HPDE6-E6E7 (cell line): Measurements from ENCODE around the gene CLTA.
A peak's percentile ranks its signal among the peaks of the same experiment; 100 is the strongest.
"Not testable (repeated sequence)": the region's sequence is repeated elsewhere in the genome, so short reads cannot be mapped to it uniquely, and the experiment has no call there.

Experiments used
- DNase-seq: peaks from one replicate; pipeline ENCODE4 v3.0.0; 2011; ENCODE audit warnings: missing footprints; ENCODE audit errors: extremely low spot score

CLTA gene

DNA sequence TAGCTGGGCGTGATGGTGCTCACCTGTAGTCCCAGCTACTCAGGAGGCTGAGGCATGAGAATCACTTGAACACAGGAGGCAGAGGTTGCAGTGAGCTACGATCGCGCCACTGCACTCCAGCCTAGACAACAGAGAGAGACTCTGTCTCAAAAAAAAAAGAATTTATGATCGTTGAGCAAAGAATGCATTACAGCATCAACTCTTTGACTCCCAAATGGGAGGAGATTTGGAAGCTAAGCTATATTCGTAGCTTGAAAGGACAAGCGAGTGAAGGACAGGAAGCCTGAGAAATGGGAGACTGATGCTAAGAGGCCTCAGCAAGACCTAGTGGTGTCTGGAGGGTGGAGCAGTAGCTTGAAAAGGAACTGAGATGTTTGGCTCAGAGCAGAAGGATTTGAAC is 31.8 kb upstream of the CLTA start:
- no peak for DNase-seq

DNA sequence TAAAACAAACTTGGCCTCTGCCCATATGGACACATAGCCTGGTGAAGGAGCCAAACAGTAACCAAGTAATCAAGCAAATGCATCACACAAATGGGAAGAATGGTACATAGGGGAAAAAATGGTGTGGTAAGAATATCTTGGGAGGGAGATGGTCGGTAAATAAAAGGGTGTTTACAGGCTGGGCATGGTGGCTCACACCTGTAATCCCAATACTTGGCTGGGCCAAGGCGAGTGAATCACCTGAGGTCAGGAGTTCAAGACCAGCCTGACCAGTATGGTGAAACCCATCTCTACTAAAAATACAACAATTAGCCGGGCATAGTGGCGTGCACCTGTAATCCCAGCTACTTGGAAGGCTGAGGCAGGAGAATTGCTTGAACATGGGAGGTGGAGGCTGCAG is 31.2 kb upstream of the CLTA start:
- DNase-seq: not testable (repeated sequence)

DNA sequence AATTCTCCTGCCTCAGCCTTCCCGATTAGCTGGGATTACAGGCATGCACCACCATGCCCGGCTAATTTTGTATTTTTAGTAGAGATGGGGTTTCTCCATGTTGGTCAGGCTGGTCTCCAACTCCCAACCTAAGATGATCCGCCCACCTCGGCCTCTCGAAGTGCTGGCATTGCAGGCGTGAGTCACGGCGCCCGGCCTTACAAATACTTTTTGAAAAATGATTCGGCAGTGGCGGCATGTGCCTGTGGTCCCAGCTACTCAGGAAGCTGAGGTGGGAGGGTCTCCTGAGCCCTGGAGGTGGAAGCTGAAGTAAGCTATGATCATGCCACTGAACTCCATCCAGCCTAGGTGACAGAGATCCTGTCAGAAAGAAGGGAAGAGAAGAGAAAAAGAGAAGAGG is 30.6 kb upstream of the CLTA start:
- DNase-seq: not testable (repeated sequence)

DNA sequence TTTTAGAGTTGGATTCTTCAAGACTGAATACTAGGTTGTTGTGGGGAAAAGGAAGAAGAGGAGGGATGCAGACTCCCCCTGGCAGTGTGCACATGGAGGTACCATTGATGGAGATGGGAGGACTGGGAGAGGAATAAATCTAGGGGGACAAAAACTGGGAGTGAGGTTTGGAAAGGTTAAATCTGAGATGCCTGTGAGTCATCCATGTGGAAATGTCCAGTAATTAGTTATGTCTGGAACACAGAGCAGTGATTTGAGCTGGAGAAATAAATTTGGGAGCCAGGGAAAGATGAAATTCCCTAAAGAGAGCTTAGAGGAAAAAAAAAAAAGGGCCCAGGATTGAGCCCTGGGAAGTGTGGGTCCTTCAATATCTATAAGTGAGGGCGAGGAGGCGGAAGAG is 29.5 kb upstream of the CLTA start:
- no peak for DNase-seq

DNA sequence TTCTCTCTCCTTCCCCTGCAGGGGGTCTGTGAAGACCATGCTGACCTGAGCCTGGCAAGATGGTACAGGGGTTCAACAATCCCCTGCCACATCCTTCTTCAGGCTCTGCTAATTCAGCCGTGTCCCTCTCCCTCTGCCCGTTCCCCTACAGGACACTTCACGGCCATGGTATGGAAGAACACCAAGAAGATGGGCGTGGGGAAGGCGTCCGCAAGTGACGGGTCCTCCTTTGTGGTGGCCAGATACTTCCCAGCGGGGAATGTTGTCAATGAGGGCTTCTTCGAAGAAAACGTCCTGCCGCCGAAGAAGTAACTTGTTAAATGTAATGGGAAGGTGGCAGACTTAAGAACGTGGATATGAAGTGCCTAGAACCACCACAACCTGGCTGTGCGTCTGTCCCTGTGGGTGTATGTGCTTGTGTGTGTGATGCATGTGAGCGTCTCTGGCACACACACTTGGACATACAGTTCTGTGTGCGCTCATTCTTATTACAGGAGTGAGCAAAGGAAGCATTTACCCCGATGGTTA is 28.4 kb upstream of the CLTA start:
- no peak for DNase-seq

DNA sequence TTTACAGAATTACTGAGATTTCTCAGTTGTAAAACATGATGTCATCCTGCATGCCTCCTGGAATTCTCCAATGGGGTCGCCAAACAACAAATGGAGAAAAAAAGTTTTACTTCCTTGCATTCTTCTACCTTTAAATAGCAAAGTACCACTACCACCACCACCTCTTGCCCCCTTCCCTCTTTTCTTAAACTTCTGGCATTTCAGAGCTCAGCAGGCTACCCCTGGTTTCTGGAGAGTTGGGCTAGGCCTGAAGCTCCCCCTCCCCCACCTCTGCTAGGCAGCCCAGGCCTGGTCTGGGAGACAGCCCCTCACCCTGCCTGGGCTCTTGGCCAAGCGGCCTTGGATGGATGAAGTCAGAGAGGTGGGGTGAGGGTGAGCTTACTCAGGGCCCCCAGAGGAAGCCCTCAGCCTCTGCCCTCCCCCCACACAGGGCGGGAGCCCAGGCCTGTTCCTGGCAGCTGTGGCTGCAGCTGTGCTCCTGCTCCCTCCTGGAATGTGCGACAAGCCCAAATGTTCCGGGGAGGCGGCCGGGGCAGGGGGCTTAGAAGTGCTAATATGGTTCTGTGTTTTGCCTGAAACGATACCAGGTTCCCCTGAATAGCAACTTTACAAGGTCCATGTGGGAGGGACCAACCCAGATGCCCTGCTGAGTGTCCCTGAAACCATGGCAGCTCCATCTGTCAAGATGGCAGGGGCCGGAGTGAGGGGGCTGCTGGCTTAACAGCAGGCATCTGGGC is 27.5 kb upstream of the CLTA start:
- no peak for DNase-seq

DNA sequence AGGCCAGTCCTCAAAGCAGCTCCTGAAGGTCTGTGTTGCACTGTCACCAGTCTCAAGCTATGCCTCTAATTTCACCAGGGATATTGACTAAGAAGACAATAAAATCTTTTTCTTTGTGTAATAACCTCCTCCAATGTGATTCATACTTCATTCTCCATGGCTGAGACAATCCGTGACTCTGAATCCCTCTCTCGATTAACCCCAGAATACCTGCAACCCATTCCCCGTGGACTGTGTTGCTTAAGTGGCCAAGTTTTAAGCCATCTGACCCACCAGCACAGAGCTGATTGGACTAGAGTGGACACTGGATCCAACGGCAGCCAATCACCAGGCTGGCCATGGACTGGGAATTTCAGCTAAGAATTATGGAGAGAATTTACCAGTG is 26.9 kb upstream of the CLTA start:
- no peak for DNase-seq

DNA sequence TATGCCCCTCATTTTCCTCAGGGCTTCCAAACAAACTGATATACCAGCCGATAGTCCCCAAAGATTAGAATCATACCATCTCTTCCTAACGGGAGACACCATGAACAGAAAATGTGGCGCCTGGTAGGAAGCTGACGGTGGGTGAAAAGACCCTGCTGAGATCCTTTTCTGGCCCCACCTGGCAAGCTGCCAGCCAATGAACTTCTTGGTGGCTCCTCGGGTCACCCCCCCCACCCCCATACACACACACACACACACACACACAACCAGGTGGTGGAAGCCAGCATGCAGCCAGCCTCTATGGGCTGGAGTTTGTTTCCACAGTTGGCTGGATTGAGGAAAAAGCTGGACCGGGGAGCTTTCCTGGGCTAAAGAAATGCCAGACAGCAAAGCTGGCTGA is 26.3 kb upstream of the CLTA start:
- no peak for DNase-seq

DNA sequence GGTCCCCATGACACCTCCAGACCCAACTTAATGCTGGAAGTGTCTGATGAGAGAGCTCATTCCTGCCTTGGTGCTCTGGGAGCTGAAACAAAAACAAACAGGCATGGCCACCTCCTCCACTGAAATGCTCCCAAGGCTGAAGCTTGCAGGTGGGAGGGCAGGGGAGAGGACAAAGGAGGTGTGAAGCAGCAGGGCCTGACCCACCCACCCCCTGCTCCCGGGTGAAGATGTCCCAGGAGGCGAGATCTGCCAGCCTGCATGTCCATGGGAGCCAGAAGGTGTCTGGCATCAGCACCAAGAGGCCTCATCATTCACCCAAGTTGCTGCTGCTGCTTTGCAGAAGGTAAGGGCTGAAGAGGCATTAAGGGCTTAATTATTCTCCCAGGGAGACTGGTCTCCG is 25.7 kb upstream of the CLTA start:
- no peak for DNase-seq

DNA sequence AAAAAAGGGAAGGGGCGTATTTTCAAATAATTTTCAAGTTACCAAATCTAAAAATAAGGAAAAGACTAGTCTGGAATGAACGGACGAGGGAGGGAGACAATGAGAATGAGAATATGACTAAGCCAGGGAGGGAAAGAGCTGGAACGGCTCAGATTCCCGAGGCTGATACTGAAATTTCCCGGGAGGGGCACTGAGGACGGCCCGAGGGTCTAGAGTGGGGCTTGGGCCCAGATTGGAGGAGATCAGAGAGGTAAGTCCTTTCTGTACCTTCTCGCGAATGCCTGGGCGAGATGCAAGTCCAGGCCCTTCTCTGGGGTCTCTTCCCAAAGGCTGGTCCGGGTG is 24.9 kb upstream of the CLTA start:
- no peak for DNase-seq

DNA sequence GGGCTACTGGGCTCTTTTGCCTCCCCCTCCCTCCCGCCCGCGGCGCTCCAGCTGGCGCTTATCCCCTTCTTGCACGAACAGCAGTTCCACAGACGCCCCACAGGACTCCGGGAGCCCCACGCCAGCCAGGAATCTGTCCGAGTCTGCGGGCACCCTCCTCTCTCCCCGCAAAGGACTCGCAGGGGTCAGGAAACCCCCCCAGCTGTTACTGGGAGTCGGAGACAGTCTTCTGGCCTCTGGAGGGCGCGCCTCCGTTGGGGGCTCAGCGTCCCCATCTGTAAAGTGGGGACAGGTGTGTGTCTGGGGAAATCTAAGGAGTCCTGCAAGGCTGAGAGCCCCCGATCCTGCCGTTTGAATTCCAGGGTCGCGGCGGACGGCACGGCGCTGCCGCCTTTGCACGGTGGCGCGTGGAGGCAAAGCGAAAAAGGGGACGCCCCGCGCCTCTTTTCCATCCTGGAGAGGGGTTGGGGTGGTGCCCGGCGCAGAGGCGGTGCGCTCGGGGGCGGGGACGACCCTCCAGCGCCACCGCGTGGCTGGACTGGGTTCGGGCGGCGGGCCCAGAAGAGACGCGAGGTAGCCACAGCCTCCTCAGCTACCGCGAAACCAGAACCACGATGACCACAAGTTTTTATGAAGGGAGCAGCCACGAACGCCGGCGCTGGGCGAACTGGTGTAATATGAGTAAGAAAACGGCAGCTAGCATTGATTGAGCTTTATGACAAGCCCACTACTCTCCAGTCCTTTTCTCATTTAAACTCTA is 24.4 kb upstream of the CLTA start:
- peak; percentile 88 for DNase-seq

DNA sequence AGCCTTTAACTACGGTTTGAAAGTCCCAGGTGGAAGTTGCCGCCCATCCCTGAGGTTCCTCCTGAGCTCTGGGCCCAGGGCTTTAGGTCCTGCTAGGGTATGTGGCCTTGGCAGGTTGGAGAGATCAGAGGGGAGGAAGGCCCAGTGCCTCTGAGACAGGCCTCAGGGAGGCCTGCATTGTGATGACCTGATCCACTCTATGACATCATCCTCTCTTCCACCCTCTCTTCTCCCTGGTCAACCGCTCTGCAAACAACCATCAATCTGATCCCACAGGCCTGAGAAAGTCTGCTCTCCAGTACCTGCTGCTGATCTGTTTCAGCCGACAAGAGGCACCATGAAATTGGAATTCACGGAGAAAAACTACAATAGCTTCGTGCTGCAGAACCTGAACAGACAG is 21.6 kb upstream of the CLTA start, which contains the start of gene CCIN:
Gene CCIN (plus strand): TSS at position 223 of the 400 bp plus-strand sequence. CDS start 115 bp downstream, at position 338.
- DNase-seq: no peak

DNA sequence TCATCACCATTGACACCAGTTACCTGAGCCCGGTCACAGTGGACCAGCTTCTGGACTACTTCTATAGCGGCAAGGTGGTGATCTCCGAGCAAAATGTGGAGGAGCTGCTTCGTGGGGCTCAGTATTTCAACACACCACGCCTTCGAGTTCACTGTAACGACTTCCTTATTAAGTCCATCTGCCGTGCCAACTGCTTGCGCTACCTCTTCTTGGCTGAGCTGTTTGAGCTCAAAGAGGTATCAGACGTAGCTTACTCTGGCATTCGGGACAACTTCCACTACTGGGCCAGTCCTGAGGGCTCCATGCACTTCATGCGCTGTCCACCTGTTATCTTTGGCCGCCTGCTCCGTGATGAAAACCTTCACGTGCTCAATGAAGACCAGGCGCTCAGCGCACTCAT is 21.0 kb upstream of the CLTA start:
- DNase-seq: no peak

DNA sequence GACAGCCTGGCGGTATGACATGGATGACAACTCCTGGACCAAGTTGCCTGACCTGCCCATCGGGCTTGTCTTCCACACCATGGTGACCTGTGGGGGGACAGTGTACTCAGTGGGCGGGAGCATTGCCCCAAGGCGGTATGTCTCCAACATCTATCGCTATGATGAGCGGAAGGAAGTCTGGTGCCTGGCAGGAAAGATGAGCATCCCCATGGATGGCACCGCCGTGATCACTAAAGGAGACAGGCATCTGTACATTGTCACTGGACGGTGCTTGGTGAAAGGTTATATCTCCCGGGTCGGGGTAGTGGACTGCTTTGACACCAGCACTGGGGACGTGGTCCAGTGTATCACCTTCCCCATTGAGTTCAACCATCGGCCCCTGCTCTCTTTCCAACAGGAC is 20.2 kb upstream of the CLTA start:
- DNase-seq: no peak

DNA sequence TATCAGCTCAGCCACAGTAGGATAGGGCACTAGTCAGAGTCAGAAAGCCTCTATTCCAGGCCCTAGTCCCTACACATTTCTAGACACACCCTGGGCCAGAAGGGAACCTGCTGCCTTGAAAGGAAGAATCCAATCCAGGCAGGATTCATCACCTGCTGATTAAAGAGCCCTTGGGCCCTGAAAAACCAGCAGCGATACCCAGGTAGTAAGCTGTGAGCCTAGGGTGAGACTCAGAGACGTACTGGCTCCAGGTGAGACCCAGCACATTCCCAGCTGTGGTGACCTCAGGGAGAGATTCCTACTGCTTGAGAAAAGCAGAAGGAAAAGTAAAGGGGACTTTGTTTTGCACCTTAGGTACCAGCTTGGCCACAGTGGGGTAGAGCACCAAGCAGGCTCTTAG is 16.9 kb upstream of the CLTA start:
- DNase-seq: no peak

DNA sequence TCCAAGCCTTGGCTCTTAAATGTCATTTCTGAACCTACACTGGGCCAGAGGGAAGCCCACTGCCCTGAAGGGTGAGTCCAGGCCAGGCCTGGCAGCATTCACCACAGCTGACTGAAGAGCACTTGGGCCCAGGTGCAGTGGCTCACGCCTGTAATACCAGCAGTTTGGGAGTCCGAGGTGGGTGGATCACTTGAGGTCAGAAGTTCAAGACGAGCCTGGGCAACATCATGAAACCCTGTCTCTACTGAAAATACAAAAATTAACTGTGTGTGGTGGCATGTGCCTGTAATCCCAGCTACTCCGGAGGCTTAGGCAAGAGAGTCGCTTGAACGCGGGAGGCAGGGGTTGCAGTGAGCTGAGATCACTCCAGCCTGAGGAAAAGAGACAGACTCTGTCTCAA is 16.4 kb upstream of the CLTA start:
- DNase-seq: no peak

DNA sequence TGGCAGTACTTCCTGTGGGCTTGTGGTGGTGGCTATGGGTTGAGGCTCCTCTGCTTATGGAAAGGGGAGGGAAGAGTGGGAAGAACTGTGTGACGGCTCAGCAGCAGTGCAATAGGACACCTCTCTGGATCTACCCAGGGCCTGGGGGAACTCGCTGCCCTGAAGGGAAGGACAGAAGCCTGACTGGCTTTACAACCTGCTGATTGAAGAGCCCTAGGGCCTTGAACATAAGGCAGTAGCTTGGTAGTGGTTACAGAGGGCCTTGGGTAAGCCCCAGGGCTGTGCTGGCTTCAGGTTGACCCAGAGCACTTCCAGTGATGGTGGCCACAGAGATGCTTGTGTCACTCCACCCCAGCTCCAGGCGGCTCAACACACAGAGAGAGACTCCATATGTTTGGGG is 16.0 kb upstream of the CLTA start:
- no peak for DNase-seq

DNA sequence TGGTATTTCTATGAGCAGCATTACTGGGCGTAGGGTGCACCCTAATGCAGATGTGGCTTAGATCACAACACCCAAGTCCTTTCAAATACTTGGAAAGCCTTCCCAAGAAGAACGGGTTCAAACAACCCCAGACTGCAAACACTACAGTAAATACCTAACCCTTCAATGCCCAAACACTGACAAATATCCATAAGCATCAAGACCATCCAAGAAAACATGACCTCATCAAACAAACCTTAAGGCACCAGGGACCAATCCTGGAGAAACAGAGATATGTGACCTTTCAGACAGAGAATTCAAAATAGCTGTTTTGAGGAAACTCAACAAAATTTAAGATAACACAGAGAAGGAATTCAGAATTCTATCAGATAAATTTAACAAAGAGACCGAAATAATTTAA is 15.5 kb upstream of the CLTA start:
- DNase-seq: not testable (repeated sequence)

DNA sequence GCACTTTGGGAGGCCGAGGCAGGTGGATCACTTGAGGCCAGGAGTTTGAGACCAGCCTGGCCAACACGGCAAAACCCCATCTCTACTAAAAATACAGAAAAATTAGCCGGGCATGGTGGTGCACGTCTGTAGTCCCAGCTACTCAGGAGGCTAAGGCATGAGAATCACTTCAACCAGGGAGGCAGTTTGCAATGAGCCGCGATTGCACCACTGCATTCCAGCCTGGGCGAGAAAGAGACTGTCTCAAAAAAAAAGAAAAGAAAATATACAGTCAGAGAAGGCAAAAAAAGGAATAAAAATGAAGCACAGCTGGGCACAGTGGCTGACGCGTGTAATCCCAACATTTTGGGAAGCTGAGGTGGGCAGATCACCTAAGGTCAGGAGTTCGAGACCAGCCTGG is 14.2 kb upstream of the CLTA start:
- not testable (repeated sequence) for DNase-seq

DNA sequence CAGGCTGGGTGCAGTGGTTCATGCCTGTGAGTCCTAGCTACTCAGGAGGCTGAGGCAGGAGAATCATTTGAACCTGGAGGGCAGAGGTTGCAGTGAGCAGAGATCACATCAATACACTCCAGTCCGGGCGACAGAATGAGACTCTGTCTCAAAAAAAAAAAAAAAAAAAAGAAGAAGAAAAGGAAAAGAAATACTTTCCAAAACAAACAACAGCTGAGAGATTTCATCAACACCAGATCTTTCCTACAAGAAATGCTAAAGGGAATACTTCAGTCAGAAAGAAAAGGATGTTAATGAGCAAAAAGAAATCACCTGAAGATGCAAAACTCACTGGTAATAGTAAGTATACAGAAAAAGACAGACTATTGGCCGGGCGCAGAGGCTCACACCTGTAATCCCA is 13.2 kb upstream of the CLTA start:
- DNase-seq: no peak

DNA sequence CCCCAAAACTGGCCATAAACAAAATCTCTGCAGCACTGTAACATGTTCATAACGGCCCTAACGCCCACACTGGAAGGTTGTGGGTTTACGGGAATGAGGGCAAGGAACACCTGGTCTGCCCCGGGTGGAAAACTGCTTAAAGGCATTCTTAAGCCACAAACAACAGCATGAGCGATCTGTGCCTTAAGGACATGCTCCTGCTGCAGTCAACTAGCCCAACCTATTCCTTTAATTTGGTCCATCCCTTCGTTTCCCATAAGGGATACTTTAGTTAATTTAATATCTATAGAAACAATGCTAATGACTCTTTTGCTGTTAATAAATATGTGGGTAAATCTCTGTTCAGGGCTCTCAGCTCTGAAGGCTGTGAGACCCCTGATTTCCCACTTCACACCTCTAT is 10.5 kb upstream of the CLTA start:
- not testable (repeated sequence) for DNase-seq

DNA sequence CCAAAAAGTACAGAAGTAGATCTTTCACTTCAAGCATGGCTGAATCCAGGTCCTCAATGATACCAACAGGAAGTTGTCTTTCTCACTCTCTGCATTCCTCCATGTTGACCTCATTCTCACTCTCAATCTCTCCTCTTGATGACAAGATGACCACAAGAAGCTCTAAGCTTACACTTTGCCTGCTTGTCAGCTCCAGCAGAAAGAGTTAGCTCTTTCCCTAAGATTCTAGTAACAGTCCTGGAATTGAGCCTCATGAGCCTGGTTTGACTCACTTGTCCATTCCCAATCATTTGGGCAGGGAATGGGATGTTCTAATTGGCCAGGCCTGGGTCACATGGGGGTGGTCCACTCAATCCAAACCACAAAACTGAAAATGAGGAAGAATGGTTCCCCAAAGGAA is 3.3 kb upstream of the CLTA start:
- DNase-seq: no peak

DNA sequence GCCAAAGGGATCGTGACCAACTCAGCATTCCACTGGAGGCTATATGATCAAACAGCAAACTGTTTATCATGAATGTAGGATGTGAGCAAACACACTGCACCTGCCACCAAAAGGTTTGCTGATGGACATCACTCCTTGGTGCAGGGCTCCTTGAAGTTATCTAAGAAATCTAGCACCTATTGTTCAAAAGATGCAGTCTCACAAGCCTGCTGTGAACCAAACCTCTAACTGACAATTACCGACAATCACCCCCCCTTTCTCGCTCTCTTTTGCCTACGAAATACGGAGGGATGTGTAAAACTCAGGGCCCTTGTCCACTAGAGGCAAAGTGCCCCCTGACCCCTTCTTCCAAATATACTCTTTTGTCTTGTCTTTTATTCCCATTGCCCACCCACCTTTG is 2.5 kb upstream of the CLTA start:
- no peak for DNase-seq
